ENCODE results near the gene GLIPR1. TPM values are rescaled to one million over a fixed set of nuclear protein-coding genes. Genes with fewer than 3 reads are reported as not detected.

The GLIPR1 gene
- total and polyA plus RNA-seq, 10 of the 15 experiments (the other 5 are each of a cell fraction or from before 2014, with no cell fraction given) = 18.2 to 62.6 (median 32.2) TPM

DNA sequence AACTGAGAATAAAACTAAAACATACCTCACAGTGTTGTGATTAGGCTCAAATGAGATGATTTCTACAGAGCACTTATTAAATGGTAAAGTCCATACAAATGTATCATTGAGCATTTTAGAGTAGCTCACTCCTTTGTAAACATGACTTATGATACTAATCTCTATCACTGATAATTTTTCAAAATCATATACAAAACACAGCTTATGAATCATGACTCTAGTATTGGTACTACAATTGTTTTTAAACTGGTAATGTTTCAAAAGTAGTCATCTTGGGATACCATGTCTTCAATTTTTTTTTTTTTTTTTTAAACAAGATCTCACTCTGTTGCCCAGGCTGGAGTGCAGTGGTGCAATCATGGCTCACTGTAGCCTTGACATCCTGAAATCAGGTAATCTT, 70.9 kb downstream of the GLIPR1 start:
- ATAC-seq (no peak), DNase-seq (ENCODE audit: low read depth, low spot score) (no peak), FAIRE-seq (no peak)
- in situ Hi-C loops (cut with MboI) (no loop called here), intact Hi-C loops (cut with micrococcal nuclease; ENCODE audit: unreplicated experiment) (no loop called here)
- H4K20me1 ChIP-seq (ENCODE audit: control insufficient read depth, insufficient read depth) = no peaks in the 10 kb centered on the region
- no peaks in the 10 kb centered on the region for H3K27me3 ChIP-seq (replicated peaks in 1 of 2; ENCODE audit: control insufficient read depth in 2 of 2, insufficient read depth in 2 of 2, low read length in 1 of 2)
- H3K4me2 ChIP-seq (ENCODE audit: control insufficient read depth, insufficient read depth) = no peak overlapping the region
- no TSS peak for BruUV-seq (replicated peaks)
- POLR2A ChIA-PET = interaction anchor here (0.7 kb wide), 1 partner anchor 1060 kb away, joined by 6 read pairs; no protein-coding TSS in a partner anchor
- no peak overlapping the region for H3K9ac ChIP-seq (ENCODE audit: control insufficient read depth, insufficient read depth, low read length)
- H3K4me1 ChIP-seq (ENCODE audit: control insufficient read depth, insufficient read depth, low read length) = no peaks in the 10 kb centered on the region
- SMC1A ChIA-PET (ENCODE audit: uncharacterized antibody, unreplicated experiment) = interaction anchor here (1.0 to 1.2 kb wide), 2 partner anchors 9 to 10 kb away, joined by 5 to 6 read pairs; no protein-coding TSS in a partner anchor
- no peak overlapping the region for H3K27ac ChIP-seq (ENCODE audit: control insufficient read depth, insufficient read depth)
- TF ChIP-seq PBX3 (IDR thresholded peaks at IDR 0.05; ENCODE audit: insufficient replicate concordance, low read depth, low read length) (no peak), SREBF1 (IDR thresholded peaks at IDR 0.05; ENCODE audit: low read length) (no peak), CHD2 (IDR thresholded peaks at IDR 0.05; ENCODE audit: borderline replicate concordance, low read depth, low read length) (no peak)
- no peaks in the 10 kb centered on the region for H3K9me3 ChIP-seq (replicated peaks; ENCODE audit: control insufficient read depth, insufficient read depth, low read length)
- no peak overlapping the region for H3K4me3 ChIP-seq
- CTCF ChIA-PET = interaction anchor here (1.0 kb wide), 2 partner anchors 19 to 24 kb away, joined by 3 to 4 read pairs; no protein-coding TSS in a partner anchor
- no peak overlapping the region for H2AFZ ChIP-seq (ENCODE audit: control insufficient read depth, low read depth, low read length)
- RAD21 ChIA-PET (ENCODE audit: unreplicated experiment) = interaction anchor here (1.2 kb wide), 1 partner anchor 9 kb away, joined by 3 read pairs; no protein-coding TSS in a partner anchor
- no peaks in the 10 kb centered on the region for H3K36me3 ChIP-seq (ENCODE audit: control insufficient read depth in 2 of 2, insufficient read depth in 2 of 2, low read length in 1 of 2)
- no peaks in the 10 kb centered on the region for H3K79me2 ChIP-seq (ENCODE audit: control insufficient read depth, insufficient read depth, low read length)

GRCh38 chr12:75553398-75553797, 72.8 kb downstream of the GLIPR1 start:
- no peak overlapping the region for H3K9ac ChIP-seq (ENCODE audit: control insufficient read depth, insufficient read depth, low read length)
- no peak overlapping the region for H3K4me3 ChIP-seq
- in situ Hi-C loops (cut with MboI) = no loop called here
- ChIA-PET SMC1A (ENCODE audit: uncharacterized antibody, unreplicated experiment) (interaction anchor here (0.7 to 2.5 kb wide), 11 partner anchors 10 to 1131 kb away, joined by 3 to 16 read pairs (median 4); partner anchors contain the start of gene PHLDA1), RAD21 (ENCODE audit: unreplicated experiment) (interaction anchor here (0.9 to 2.4 kb wide), 7 partner anchors 8 to 484 kb away, joined by 3 to 12 read pairs (median 3); no protein-coding TSS in a partner anchor), CTCF (interaction anchor here (0.7 to 3.2 kb wide), 11 partner anchors 8 to 526 kb away, joined by 3 to 17 read pairs (median 3); no protein-coding TSS in a partner anchor), POLR2A (interaction anchor here (0.7 to 1.3 kb wide), 2 partner anchors 9 to 10 kb away, joined by 3 read pairs; no protein-coding TSS in a partner anchor)
- intact Hi-C loops (cut with micrococcal nuclease; ENCODE audit: unreplicated experiment) = no loop called here
- ATAC-seq (peak; percentile 44), DNase-seq (ENCODE audit: low read depth, low spot score) (no peak), FAIRE-seq (no peak)
- H3K79me2 ChIP-seq (ENCODE audit: control insufficient read depth, insufficient read depth, low read length) = no peaks in the 10 kb centered on the region
- WGBS (ENCODE audit: insufficient coverage, insufficient replicate concordance, low lambda C conversion rate, missing lambda C conversion rate) = 60% methylated on average over 1 of the region's 1 CpG
- H3K27ac ChIP-seq (ENCODE audit: control insufficient read depth, insufficient read depth) = no peak overlapping the region
- H3K27me3 ChIP-seq (replicated peaks in 1 of 2; ENCODE audit: control insufficient read depth in 2 of 2, insufficient read depth in 2 of 2, low read length in 1 of 2) = no peaks in the 10 kb centered on the region
- H2AFZ ChIP-seq (ENCODE audit: control insufficient read depth, low read depth, low read length) = no peak overlapping the region
- no peaks in the 10 kb centered on the region for H4K20me1 ChIP-seq (ENCODE audit: control insufficient read depth, insufficient read depth)
- BruUV-seq (replicated peaks) = no TSS peak
- H3K4me1 ChIP-seq (ENCODE audit: control insufficient read depth, insufficient read depth, low read length) = no peaks in the 10 kb centered on the region
- no peak overlapping the region for H3K4me2 ChIP-seq (ENCODE audit: control insufficient read depth, insufficient read depth)
- H3K9me3 ChIP-seq (replicated peaks; ENCODE audit: control insufficient read depth, insufficient read depth, low read length) = no peaks in the 10 kb centered on the region
- H3K36me3 ChIP-seq (ENCODE audit: control insufficient read depth in 2 of 2, insufficient read depth in 2 of 2, low read length in 1 of 2) = no peaks in the 10 kb centered on the region
- TF ChIP-seq EP300 (IDR thresholded peaks at IDR 0.05; ENCODE audit: borderline replicate concordance in 1 of 2, control insufficient read depth in 1 of 2, low read depth in 2 of 2, low read length in 2 of 2) (no peak), SKIL (IDR thresholded peaks at IDR 0.05; ENCODE audit: low read depth, poor library complexity, severe bottlenecking) (no peak), NR2C2 (IDR thresholded peaks at IDR 0.05; ENCODE audit: borderline replicate concordance, control insufficient read depth, insufficient read length, low read depth) (no peak), SUZ12 (IDR thresholded peaks at IDR 0.05; ENCODE audit: unreplicated experiment) (no peak)

Data from GM12878 (cell line).